GM10847 (cell line): ENCODE measurements around the gene TCIRG1.

Experiments used
- POLR2A ChIP-seq: IDR thresholded peaks from 2 replicates; pipeline ENCODE4 v1.6.1; 2011; ENCODE audit not compliant: insufficient read length; ENCODE audit errors: extremely low read depth

The TCIRG1 gene

GRCh38 chr11:68052137-68052873 lies 13.5 kb downstream of the TCIRG1 start:
- TF ChIP-seq POLR2A = peak; percentile 2

GRCh38 chr11:68053117-68053516 lies 14.3 kb downstream of the TCIRG1 start:
- no peak for TF ChIP-seq POLR2A

GRCh38 chr11:68053981-68054812 lies 15.4 kb downstream of the TCIRG1 start:
- no peak for TF ChIP-seq POLR2A

- no peak for TF ChIP-seq POLR2A
These were observed 17.8 kb downstream of the TCIRG1 start for GRCh38 chr11:68056317-68057285.

- TF ChIP-seq POLR2A = no peak
These were observed 19.0 kb downstream of the TCIRG1 start for GRCh38 chr11:68057807-68058206.

GRCh38 chr11:68061508-68061907 lies 22.7 kb downstream of the TCIRG1 start:
- no peak for TF ChIP-seq POLR2A

GRCh38 chr11:68064926-68065325 lies 26.1 kb downstream of the TCIRG1 start:
- no peak for TF ChIP-seq POLR2A

GRCh38 chr11:68065841-68066240 lies 27.0 kb downstream of the TCIRG1 start:
- no peak for TF ChIP-seq POLR2A

GRCh38 chr11:68066742-68067141 lies 27.9 kb downstream of the TCIRG1 start:
- no peak for TF ChIP-seq POLR2A

- no peak for TF ChIP-seq POLR2A
These were observed 29.2 kb downstream of the TCIRG1 start for GRCh38 chr11:68067991-68068390.

GRCh38 chr11:68071281-68072048 lies 32.6 kb downstream of the TCIRG1 start:
- TF ChIP-seq POLR2A = no peak

- TF ChIP-seq POLR2A = no peak
These were observed 35.9 kb downstream of the TCIRG1 start for GRCh38 chr11:68074584-68075352.

GRCh38 chr11:68076371-68077042 lies 37.7 kb downstream of the TCIRG1 start:
- TF ChIP-seq POLR2A = no peak
